HG03039 (cell line): ENCODE measurements around the gene LAIR1.
"Not testable (repeated sequence)": the region's sequence is repeated elsewhere in the genome, so short reads cannot be mapped to it uniquely, and the experiment has no call there.

ENCODE experiments used
- ATAC-seq: cut with Tn5 transposase; IDR thresholded peaks from one replicate; pipeline ENCODE4 v1.9.1; 2021; ENCODE audit warnings: mild to moderate bottlenecking, moderate library complexity; ENCODE audit not compliant: unreplicated experiment

LAIR1 gene

DNA sequence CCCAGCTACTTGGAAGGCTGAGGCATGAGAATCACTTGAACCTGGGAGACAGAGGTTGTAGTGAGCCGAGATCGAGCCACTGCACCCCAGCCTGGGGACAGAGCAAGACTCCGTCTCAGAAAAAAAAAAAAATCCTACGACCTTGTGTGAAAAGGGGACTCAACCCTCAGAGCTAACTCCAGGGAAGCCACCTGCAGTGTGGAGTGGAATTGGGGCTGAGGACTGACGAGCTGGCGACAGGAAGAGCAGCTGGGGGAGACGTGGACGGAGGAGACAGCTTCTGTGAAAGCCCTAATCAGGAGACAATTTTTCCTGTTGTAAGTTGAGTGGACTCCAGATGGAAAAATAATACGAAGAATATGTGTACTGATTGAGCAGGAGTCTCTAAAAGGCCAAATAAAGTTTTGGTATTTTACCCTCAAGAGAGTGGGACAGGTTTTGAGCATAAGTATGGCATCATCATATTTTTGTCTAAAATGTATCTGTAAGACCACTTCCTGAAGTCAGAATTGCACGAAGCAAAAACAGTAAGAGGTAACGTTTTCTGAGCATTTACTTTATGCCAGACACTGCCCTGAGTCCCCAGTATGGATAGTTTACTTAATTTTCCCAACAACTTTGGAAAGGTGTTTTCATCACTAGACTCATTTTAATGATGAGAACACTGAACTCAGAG is 12.0 kb upstream of the LAIR1 start:
- ATAC-seq = no peak

DNA sequence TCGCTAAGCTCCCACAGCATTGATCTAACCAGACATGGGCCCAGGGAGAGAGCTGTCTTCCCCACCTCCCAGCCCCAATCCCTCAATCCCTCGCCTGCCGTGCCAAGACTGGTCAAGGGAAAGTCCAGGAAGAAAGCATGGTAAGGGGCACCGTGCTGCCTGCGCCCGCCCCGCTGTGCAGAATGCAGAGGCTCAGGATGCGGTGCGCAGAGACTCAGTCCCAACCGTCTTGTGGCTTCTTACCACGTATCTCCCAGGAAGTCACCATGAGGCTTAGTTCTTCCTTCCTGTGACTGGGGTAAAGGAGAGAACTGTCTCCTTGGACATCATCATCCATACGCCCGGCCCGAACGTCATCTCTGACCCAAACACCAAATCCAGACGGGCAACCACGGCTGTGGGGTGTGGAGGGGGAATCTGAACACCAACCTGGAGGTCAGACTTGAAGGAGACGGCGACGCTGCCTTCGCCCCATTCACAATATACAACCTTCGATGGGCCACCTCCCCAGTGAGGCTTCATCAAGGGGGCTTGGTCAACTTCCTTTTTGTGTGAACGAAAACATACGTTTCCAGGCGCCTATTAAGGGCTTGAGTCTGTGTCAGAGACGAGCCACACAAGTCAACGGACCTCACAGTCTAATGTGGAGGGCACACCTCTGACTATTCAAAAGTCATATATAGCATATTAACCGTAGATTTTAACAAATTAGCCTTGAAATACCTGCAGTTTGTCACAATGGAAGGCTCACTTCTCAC is 10.6 kb upstream of the LAIR1 start:
- not testable (repeated sequence) for ATAC-seq

DNA sequence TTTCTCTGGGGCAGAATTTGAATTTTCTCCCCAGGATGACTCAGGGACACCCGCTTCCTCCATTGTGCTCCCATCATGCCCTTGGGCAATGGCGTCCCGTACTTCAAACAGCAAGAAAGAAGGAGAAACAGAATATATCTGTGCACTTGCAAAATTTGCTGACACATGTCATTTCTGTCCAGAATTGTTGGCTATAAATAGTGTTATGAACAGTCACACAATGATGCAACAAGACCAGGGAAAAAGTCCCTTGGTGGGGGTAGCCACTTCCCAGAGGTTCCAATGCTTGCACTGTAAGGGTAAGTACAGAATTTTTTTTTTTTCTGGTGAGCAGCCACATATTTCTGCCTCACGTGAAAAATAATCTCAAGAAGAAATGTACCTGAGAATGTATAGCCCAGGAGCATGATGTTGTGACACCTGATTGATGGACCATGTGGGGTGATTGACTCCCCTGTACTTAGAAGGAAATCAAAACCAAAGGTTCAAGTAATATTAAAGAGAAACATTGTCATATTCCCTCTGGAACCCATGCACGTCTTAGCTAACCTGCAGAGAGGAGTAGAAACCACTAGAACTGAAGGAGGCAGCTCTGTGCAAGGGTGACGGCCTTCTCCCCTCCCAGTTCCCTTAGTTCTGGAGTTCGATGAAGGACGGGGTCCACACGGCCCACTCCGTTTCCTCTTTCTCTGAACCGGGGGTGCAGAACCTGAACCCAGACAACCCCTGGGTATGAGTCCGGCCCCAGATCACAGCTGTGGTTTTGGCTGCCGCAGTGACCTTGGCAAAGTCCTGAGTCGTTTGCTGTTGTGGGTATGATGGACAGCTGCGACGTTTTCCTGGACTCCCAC is 9.3 kb upstream of the LAIR1 start:
- no peak for ATAC-seq

DNA sequence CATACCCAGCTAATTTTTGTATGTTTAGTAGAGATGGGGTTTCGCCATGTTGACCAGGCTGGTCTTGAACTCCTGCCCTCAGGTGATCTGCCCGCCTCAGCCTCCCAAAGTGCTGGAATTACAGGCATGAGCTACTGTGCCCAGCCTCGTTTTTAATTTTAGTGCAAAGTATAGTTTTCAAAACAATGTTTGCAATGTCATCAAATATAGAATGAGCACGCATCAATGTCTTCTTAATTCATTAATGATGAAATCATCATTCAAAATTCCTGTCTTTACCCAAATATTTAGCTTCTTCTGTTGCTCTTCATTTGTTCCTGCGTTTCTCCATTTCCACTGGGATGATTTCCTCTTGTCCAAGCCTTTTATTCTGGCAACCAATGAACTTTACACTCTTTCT is 6.7 kb upstream of the LAIR1 start:
- not testable (repeated sequence) for ATAC-seq

DNA sequence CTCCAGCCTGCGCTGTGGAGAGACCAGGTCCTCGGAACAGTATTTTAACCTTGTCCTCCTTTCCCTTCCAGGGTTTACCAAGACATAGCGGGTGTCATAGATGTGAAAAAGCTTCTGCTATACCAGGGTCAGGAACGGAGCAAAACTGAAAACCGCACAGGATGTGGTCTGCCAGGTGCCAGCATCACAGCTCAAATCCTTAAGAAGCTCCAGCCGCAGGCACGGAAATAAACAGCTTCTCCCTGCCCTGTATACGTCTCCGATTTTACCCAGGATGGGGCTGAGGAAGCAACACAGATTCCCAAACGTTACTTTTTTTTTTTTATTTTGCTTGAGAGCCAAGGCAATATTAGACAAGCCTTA is 5.7 kb upstream of the LAIR1 start:
- ATAC-seq = not testable (repeated sequence)

DNA sequence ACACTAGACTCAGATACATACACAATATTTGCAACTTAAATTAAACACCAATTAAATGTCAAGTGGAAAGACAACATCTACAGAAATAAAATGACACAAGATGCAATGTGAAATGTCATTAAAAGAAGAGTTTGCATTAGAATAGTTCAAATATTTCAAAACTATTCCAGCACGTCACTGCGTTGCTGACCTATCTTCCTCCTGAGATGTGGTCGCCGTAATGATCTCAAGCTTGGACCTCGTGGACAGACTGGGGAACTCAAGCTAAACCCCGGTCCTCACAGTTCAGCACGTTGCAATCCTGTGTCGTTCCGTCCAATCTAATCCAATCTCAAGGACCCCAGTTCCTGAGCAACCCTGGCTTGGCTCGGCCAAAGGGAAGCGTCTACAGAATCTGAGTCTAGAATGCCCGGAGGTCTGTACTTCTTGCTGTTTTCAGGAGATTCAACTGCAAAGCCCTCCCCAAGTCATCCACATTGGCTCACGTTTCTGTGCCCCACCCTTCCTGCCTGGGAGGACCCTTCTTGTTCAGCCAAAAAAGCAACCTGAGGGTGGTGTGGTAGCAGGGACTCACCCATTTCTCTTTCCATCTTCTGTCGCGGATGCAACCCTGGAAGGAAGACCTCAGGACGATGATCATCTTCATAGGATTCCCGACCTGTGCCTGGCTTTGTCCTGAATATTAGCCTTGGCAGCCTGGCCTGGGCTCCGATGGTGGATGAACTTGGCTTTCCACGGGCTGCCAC is 5.1 kb upstream of the LAIR1 start:
- not testable (repeated sequence) for ATAC-seq

DNA sequence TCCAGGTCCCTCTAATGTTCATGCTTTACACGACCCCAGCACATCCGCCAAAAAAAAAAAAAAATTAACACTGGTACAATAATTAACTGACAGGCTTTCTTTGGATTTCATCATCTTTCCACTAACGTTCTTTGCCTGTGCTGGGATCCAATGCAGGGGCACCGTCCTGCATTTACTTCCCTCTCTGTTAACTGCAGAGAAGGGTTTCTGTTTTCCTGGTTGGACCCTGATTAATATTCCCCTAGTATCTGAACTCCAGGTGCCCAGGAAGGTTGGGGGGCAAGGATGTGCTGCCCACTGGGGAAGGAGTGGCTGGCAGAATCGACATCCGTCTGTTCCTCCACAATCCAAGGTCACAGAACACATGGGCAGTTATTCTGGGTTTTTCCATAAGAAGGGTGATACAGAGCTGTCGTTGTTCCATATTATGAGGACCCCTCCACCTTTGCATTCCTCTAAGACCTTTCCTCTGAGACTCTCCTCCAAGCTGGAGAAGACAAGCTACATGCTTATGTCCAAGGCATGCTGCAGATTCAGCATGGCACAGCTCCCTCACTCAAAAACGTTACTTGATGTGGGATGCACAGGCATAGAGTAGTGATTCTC is 4.5 kb upstream of the LAIR1 start:
- no peak for ATAC-seq

DNA sequence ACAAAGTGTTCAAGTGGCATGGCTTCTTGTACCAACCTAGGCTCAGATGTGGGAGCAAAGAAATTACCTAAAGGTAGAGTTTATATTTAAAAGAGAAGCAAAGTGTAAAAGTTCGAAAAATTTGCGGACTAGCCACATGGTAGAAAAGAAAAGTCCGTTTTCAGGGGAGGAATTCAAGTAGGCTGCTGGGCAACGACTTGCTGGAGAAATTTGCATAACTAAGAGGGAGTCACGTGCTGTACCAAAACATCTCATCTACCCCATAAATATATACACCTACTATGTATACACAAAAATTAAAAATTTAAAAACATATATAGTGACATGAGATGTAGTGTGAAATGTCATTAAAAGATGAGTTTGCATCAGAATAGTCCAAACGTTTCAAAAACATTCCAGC is 2.1 kb upstream of the LAIR1 start:
- ATAC-seq = no peak

DNA sequence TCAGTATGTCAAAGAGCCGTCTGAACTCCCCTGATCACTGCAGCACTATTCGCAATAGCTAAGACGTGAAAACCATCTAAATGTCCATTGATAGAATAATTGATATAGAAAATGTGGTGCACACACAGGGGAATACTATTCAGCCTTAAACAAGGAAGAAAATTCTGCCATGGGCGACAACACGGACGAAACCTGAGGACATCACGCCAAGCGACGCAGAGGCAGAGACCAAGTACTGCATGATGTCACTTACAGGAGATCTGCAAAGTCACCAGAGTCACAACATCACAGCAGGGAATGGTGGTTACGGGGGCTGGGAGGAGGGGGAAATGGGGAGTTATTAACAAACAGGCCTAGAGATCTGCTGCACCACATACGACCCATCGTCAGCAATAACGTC is 1.1 kb upstream of the LAIR1 start:
- ATAC-seq = not testable (repeated sequence)

DNA sequence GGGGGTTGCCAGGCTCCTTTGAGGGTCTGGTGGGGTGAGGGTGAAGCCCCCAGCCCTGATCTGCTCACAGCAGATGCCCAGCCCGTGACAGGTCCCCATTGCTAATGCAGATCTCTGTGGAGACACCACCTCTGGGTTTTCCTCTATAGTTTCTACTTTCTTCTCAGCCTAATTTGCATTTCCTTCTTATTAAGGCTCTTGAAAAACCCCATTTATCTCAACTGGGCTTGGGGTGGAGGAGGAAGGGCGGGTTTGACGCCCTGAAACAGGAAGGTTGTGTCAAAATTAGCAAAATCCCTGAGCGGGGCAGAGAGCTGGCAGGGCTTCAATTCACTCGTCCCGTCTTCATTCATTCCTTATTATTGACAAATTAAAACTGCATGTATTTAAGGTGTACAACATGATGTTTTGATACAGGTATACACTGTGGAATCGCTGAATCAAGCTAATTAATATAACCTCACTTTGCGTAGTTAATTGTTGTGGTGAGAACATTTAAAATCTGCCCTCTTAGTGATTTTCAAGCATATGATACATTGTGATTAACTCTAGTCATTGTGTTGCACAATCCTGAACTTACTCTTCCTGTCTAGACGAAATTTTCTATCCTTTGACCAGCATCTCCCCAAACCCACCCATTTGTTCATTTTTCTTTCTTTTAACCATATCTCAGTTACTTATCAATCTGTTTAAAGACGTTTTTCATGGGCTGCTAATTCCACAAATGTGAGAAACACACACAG is 2.9 kb downstream of the LAIR1 start:
- not testable (repeated sequence) for ATAC-seq

DNA sequence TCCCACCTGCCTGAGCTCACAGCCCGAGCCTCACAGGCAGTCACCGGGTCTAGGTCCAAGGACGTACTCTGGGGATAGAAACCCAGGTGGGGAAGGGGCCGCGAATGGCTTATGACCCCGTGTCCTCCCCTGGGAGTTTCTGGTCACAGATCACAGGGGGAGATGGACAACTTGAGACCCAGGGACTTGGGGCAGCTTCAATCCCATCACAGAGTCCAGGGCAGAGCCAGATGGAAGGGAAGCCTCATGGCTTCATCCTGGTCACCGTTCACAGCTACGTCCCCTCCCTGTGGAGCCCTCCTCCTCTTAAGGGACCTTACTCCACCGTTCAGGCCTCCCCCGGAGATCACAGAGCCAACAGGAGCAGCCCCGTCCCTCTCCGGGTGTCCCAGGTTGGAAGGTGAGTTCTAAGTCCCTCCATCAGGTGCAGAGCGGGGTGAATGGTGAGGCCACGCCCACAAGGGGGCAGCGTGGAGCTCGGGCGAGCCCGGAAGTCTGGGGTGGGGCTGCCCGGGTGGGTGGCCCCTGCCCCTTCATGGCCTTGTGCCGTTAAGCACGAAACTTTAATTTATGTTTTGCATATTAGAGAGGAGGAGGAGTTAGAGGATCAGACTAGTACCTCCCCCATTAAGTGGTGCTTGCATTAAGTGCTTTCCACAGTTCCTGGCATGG is 5.4 kb downstream of the LAIR1 start:
- peak; percentile 51 for ATAC-seq

DNA sequence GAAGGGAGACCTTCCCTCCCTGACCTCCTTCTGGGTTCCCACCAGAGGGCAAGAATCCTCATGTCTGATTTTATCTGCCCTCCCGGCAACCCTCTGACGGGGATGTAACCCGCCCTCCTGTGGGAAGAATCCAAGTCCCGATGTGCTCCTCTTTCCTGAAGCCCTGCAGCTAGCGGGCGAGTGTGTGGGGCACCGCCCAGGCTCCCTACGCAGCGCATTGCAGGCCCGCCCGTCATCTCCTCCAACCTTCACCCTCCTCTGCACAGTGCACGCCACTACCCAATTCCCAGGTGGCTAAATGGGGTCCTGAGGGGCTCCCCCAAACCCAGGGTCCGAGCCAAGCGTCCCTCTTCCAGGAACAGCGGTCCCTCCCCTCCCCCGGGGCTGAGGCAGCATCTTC is 7.3 kb downstream of the LAIR1 start:
- ATAC-seq = no peak

DNA sequence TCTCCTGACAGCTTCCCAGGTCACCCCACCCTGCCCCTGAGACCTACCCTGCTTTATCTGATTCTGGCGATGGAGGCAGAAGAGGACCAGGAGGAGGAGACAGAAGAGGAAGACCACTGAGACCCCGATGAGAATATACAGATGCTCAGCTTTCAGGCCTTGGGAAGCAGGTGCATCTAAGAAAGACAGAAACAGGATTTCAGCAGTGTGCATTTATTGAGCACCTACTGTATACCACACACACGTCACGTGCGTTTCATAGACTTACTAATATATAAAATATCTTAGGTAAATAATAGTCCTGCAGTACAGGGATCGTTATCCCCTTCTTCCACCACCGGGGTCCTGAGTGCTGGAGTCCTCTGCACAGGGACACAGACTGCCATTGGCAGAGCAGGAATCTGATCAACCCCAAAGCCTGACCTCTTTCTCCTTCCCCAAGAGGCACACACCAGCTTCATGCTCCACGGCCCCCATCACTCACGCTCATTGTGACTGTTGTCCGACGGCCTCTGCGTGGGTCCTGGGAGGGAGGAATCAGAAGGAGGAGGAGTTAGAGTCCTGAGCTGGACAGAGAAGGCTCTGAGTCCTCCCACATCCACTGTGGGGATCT is 8.2 kb downstream of the LAIR1 start:
- ATAC-seq = no peak

DNA sequence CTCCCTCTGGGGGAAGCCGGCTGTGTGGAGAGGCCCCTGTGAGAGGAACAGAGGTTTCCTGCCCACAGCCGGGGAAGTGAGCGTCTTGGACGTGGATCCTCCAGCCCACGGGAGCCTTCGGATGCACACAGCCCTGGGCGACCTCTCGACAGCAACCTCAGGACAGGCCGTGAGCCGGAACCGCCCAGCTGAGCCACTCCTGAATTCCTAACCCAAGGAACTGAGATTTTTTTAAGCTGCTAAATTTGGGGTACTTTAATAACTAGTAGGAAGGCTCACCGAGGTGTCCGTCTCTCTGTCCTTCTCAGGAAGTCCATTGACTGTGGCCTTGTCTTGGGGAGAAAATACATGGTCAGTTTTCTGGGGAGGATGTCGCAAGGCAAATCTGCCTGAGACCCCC is 9.1 kb downstream of the LAIR1 start:
- ATAC-seq = no peak

DNA sequence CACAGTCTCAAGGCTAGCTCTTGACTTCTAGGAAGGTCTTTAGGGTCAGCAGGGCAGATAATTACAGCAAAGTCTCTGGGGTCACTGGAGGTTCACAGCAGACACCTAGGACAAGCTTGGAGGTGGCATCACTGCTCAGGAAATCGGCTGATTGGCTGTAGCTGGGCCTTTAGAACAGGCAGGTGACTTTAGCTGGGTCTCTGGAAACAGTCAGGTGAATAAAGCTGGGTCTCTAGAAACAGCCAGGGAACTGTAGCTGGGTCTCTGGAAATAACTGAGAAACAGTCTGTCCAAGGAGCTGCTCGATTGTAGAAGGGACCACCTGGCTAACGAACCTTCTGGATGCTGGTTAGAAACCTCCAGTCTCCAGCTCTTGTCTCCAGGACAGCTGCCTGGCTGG is 10.0 kb downstream of the LAIR1 start:
- no peak for ATAC-seq

DNA sequence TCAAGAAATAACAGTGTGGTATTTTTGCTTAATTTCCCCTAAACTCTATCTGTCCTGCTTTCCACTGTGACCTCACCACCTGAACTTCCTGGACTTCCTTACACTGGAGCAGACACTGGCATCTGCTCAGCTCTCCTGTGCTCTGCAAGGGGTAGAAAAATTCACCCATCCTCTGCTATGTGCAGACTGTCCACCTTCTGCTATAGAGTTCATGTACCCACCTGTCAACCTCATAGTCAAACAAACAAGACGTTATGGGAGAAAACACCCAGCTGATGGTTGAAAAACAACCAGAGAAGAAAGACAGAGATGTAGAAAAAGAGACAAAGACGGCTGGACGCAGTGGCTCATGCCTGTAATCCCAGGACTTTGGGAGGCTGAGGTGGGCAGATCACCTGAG is 12.2 kb downstream of the LAIR1 start:
- ATAC-seq = no peak

DNA sequence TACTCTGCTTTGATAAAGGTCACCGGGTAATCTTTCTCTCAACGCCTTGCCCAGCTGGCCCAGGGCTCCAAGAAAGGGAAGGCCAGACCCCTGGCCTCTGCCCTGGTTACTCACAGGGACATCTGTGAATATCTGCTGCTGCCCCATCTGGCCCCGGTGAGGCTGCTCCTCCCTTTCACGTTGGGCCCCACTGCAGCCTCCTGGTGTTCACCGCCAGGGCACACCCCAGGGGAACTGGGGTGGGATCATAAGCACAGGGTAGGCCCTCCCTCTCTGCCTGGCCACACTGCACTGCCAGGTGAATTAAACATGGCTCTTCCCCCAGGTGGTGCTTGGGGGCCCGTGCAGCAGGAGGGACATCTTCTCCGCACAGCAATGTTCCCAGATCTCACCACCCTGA is 12.7 kb downstream of the LAIR1 start:
- no peak for ATAC-seq

DNA sequence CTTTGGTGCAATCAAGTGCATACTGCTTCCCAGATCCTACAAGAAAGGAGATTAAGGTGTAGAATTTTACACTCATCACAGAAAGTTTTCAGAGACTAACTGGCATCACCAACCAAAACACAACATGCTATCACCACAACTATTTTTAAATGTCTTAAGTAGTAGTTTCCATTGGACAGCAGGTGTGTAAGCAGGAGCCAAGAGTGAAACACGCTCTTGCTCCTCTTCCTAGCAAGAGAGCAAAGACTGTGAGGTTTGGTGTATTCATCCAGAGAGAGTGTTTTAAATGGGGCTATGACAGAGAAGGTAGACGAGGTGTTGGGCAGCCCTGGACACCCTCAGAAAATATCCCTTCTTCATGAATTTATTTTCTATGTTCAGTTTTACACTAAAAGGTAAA is 13.3 kb downstream of the LAIR1 start:
- no peak for ATAC-seq

DNA sequence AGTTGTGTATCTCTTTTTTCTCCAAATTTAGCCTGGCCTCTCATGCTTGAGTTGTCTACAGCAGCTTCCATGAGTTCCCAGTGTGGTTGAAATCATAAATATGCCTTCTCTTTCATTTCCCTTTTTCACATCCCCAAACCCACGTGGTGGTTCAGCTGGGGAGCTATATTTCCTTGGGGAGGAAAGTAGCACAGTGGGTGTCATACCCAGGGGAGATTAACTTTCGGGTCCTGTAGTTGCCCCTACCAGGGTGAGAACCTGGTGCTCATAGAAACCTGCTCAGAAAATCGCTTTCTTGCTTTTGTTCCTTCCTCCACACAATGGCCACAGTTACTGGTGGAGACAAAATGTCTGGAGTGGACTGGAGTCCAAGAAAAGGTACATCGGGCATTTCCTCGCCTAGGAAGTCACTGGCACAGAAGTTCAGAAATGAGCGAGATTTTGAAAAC is 18.8 kb downstream of the LAIR1 start:
- no peak for ATAC-seq
